ENCODE measurements around the gene BSCL2. TPM values are rescaled to one million over a fixed set of nuclear protein-coding genes. Genes with fewer than 3 reads are reported as not detected.

BSCL2 gene
- total and polyA plus RNA-seq, 2 of the 13 experiments (the other 11 are each of a cell fraction or from before 2014, with no cell fraction given), result 19.5 to 21.1 TPM

DNA sequence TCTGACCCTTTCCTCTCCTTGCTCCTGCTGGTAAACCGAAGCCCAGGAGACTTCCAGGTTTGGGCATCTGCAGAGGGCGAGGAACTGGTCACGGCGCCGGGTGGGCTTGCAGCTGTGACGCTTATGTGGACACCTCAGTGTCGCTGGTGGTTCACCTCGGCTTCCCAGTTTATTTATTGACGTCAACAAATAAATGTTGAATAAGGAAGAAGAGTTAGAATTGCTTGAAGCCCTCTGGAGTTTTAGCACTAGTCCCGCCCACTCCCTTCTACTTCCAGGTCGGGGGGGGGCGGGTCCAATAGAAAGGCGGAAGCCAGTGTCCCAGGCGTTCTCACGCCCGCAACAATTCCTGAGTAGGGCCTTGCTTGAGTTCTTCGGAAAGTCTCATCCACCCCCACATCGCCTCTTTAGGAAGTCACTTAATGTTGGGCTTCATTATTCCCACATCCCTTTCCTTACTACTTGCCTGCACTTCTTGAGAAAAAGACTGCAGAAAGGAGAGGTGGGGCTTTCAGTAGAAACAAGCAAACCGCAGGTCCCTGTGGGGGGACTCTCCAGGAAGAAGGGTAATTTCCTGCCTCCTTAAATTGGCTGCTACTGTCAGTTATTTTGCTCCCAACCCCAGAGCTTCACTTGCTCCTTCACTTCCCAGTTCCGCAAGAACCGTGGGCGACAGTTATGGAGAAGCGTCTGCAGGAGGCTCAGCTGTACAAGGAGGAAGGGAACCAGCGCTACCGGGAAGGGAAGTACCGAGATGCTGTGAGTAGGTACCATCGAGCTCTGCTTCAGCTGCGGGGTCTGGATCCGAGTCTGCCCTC lies 21.2 kb upstream of the BSCL2 start, which contains the start of gene TTC9C (continued):
- TF ChIP-seq, protein P1, sequence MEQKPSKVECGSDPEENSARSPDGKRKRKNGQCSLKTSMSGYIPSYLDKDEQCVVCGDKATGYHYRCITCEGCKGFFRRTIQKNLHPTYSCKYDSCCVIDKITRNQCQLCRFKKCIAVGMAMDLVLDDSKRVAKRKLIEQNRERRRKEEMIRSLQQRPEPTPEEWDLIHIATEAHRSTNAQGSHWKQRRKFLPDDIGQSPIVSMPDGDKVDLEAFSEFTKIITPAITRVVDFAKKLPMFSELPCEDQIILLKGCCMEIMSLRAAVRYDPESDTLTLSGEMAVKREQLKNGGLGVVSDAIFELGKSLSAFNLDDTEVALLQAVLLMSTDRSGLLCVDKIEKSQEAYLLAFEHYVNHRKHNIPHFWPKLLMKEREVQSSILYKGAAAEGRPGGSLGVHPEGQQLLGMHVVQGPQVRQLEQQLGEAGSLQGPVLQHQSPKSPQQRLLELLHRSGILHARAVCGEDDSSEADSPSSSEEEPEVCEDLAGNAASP (CRISPR knock-in tag; IDR thresholded peaks at IDR 0.05; ENCODE audit: borderline replicate concordance), result no peak
- TF ChIP-seq ZNF460 (CRISPR knock-in tag; IDR thresholded peaks at IDR 0.05; ENCODE audit: borderline replicate concordance), result no peak
- TF ChIP-seq, protein P2, sequence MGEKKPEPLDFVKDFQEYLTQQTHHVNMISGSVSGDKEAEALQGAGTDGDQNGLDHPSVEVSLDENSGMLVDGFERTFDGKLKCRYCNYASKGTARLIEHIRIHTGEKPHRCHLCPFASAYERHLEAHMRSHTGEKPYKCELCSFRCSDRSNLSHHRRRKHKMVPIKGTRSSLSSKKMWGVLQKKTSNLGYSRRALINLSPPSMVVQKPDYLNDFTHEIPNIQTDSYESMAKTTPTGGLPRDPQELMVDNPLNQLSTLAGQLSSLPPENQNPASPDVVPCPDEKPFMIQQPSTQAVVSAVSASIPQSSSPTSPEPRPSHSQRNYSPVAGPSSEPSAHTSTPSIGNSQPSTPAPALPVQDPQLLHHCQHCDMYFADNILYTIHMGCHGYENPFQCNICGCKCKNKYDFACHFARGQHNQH (CRISPR knock-in tag; IDR thresholded peaks at IDR 0.05), result no peak
- TF ChIP-seq, protein P3, sequence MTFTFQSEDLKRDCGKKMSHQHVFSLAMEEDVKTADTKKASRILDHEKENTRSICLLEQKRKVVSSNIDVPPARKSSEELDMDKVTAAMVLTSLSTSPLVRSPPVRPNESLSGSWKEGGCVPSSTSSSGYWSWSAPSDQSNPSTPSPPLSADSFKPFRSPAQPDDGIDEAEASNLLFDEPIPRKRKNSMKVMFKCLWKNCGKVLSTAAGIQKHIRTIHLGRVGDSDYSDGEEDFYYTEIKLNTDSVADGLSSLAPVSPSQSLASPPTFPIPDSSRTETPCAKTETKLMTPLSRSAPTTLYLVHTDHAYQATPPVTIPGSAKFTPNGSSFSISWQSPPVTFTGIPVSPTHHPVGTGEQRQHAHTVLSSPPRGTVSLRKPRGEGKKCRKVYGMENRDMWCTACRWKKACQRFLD (CRISPR knock-in tag; IDR thresholded peaks at IDR 0.05; ENCODE audit: borderline replicate concordance), result 0 out of 2 replicates have a peak, but pooled peaks have one; percentile 53
- no peak for TF ChIP-seq KMT2B (CRISPR knock-in tag; IDR thresholded peaks at IDR 0.05)
- TF ChIP-seq SKI (IDR thresholded peaks at IDR 0.05; ENCODE audit: partially characterized antibody), result no peak
- no peak for TF ChIP-seq SOX6 (IDR thresholded peaks at IDR 0.05)
- peak; percentile 37; the same call in 1 of the 2 replicates for TF ChIP-seq SOX6 (CRISPR knock-in tag; IDR thresholded peaks at IDR 0.05)
- no peak for TF ChIP-seq POLR2AphosphoS2 (IDR thresholded peaks at IDR 0.05; ENCODE audit: low read depth, low read length)
- TF ChIP-seq ZNF335 (CRISPR knock-in tag; IDR thresholded peaks at IDR 0.05), result no peak
- TF ChIP-seq ZNF891 (CRISPR knock-in tag; IDR thresholded peaks at IDR 0.05), result no peak
- TF ChIP-seq ZNF816 (CRISPR knock-in tag; IDR thresholded peaks at IDR 0.05; ENCODE audit: borderline replicate concordance), result peak; percentile 88; the same call in 1 of the 2 replicates
- TF ChIP-seq SP1 (IDR thresholded peaks at IDR 0.05), result no peak
- no peak for TF ChIP-seq SP1 (CRISPR knock-in tag; IDR thresholded peaks at IDR 0.05)
- TF ChIP-seq AKAP8 (CRISPR knock-in tag; IDR thresholded peaks at IDR 0.05), result 0 out of 2 replicates have a peak, but pooled peaks have one; percentile 65
- TF ChIP-seq SYNCRIP (IDR thresholded peaks at IDR 0.05; ENCODE audit: insufficient read depth, low read depth, low read length), result no peak
- 0 out of 2 replicates have a peak, but pooled peaks have one; percentile 37 for TF ChIP-seq TP53 (CRISPR knock-in tag; conservative IDR thresholded peaks at IDR 0.05)
- 0 out of 2 replicates have a peak, but pooled peaks have one; percentile 31 for TF ChIP-seq ZFYVE20 (CRISPR knock-in tag; IDR thresholded peaks at IDR 0.05; ENCODE audit: borderline replicate concordance, low read depth)
- TF ChIP-seq FOXA3 (CRISPR knock-in tag; IDR thresholded peaks at IDR 0.05), result no peak
- TF ChIP-seq, protein P4, sequence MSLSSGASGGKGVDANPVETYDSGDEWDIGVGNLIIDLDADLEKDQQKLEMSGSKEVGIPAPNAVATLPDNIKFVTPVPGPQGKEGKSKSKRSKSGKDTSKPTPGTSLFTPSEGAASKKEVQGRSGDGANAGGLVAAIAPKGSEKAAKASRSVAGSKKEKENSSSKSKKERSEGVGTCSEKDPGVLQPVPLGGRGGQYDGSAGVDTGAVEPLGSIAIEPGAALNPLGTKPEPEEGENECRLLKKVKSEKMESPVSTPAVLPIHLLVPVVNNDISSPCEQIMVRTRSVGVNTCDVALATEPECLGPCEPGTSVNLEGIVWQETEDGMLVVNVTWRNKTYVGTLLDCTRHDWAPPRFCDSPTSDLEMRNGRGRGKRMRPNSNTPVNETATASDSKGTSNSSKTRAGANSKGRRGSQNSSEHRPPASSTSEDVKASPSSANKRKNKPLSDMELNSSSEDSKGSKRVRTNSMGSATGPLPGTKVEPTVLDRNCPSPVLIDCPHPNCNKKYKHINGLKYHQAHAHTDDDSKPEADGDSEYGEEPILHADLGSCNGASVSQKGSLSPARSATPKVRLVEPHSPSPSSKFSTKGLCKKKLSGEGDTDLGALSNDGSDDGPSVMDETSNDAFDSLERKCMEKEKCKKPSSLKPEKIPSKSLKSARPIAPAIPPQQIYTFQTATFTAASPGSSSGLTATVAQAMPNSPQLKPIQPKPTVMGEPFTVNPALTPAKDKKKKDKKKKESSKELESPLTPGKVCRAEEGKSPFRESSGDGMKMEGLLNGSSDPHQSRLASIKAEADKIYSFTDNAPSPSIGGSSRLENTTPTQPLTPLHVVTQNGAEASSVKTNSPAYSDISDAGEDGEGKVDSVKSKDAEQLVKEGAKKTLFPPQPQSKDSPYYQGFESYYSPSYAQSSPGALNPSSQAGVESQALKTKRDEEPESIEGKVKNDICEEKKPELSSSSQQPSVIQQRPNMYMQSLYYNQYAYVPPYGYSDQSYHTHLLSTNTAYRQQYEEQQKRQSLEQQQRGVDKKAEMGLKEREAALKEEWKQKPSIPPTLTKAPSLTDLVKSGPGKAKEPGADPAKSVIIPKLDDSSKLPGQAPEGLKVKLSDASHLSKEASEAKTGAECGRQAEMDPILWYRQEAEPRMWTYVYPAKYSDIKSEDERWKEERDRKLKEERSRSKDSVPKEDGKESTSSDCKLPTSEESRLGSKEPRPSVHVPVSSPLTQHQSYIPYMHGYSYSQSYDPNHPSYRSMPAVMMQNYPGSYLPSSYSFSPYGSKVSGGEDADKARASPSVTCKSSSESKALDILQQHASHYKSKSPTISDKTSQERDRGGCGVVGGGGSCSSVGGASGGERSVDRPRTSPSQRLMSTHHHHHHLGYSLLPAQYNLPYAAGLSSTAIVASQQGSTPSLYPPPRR (CRISPR knock-in tag; IDR thresholded peaks at IDR 0.05; ENCODE audit: borderline replicate concordance), result no peak
- peak; percentile 42; the same call in 1 of the 2 replicates for TF ChIP-seq ZNF768 (CRISPR knock-in tag; IDR thresholded peaks at IDR 0.05)
- no peak for TF ChIP-seq MIXL1 (CRISPR knock-in tag; IDR thresholded peaks at IDR 0.05)

Measured in HepG2 (cell line).